GM12878 (cell line): ENCODE measurements around the gene KRT4. TPM values are rescaled to one million over a fixed set of nuclear protein-coding genes. Genes with fewer than 3 reads are reported as not detected.

ENCODE experiments used
- ATAC-seq: fragments of 200-7000 bp; cut with Tn5 transposase; 3 replicates; pipeline ENCODE4 v1.9.1; 2020; ENCODE audit warnings: mild to moderate bottlenecking, moderate library complexity
- BruUV-seq: library from RNA; stranded (reverse); fragments of 400-500 nt; replicated peaks from 2 replicates; lab custom pipeline; 2021; lab: Mats Ljungman, UMichigan
- CTCF ChIA-PET: fragments of 300-600 bp; sonication (Branson Sonifier 250); formaldehyde crosslinking; extraction: SDS; loops from one replicate; lab custom pipeline; 2021; ENCODE audit warnings: inconsistent platforms; lab: Yijun Ruan, JAX
- POLR2A ChIA-PET: fragments of 350-600 bp; formaldehyde crosslinking; extraction: SDS; loops from one replicate; lab custom pipeline; 2021; ENCODE audit warnings: inconsistent platforms; lab: Charles Lee
- RAD21 ChIA-PET: fragments of 300-600 bp; sonication (Branson Sonifier 250); formaldehyde crosslinking; loops from one replicate; lab custom pipeline; 2023; ENCODE audit warnings: antibody characterized with exemption; ENCODE audit not compliant: unreplicated experiment; lab: Charles Lee
- SMC1A ChIA-PET: fragments of 300-600 bp; sonication (Branson Sonifier 250); formaldehyde crosslinking; loops from one replicate; lab custom pipeline; 2023; ENCODE audit not compliant: unreplicated experiment, uncharacterized antibody; lab: Charles Lee
- DNase-seq: peaks from one replicate; pipeline ENCODE4 v3.0.0-alpha.2; 2011; ENCODE audit warnings: low read depth, low spot score
- FAIRE-seq: peaks from 3 replicates; lab custom pipeline; 2011; peaks lifted over from hg19 to GRCh38; lab: Jason Lieb, UNC
- H2AFZ ChIP-seq: 2 replicates; pipeline ENCODE4 v1.6.0; 2011; ENCODE audit warnings: low read depth, low read length, control low read depth; ENCODE audit not compliant: control insufficient read depth
- H3K27ac ChIP-seq: 2 replicates; pipeline ENCODE4 v1.5.1; 2011; ENCODE audit warnings: control low read depth; ENCODE audit not compliant: control insufficient read depth, insufficient read depth
- H3K27me3 ChIP-seq, 2 experiments: replicated peaks in 1 of 2; 2 replicates each; pipeline versions ENCODE4 v1.6.0 to v1.6.1; 2011; ENCODE audit warnings: low read length in 1 of 2; ENCODE audit not compliant: control insufficient read depth in 2 of 2, insufficient read depth in 2 of 2
- H3K36me3 ChIP-seq, 2 experiments: 2 replicates each; pipeline ENCODE4 v1.5.1; 2011; ENCODE audit warnings: low read length in 1 of 2; ENCODE audit not compliant: control insufficient read depth in 2 of 2, insufficient read depth in 2 of 2
- H3K4me1 ChIP-seq: 2 replicates; pipeline ENCODE4 v1.6.1; 2011; ENCODE audit warnings: mild to moderate bottlenecking, low read length, moderate library complexity, mixed read lengths; ENCODE audit not compliant: control insufficient read depth, insufficient read depth
- H3K4me2 ChIP-seq: 2 replicates; pipeline ENCODE4 v1.6.0; 2011; ENCODE audit warnings: control low read depth; ENCODE audit not compliant: control insufficient read depth, insufficient read depth
- H3K4me3 ChIP-seq: fragments of 200-600 bp; sonication (generic); 2 replicates; pipeline ENCODE4 v1.5.1; 2016
- H3K79me2 ChIP-seq: 2 replicates; pipeline ENCODE4 v1.6.0; 2011; ENCODE audit warnings: low read length; ENCODE audit not compliant: control insufficient read depth, insufficient read depth
- H3K9ac ChIP-seq: 2 replicates; pipeline ENCODE4 v1.8.0; 2011; ENCODE audit warnings: low read length, control low read depth, mixed read lengths; ENCODE audit not compliant: control insufficient read depth, insufficient read depth
- H3K9me3 ChIP-seq: replicated peaks from 3 replicates; pipeline ENCODE4 v1.5.1; 2011; ENCODE audit warnings: mild to moderate bottlenecking, low read length; ENCODE audit not compliant: control insufficient read depth, insufficient read depth
- H4K20me1 ChIP-seq: 2 replicates; pipeline ENCODE4 v1.6.0; 2011; ENCODE audit not compliant: control insufficient read depth, insufficient read depth
- CEBPB ChIP-seq, 2 experiments: fragments of 150-350 bp in 1 of 2; IDR thresholded peaks; 2 replicates each; pipeline ENCODE4 v1.6.1; 2012 to 2014; ENCODE audit warnings: low read depth in 2 of 2, low read length in 2 of 2, borderline replicate concordance in 1 of 2, inconsistent platforms in 1 of 2
- HDAC6 ChIP-seq: fragments of 200-600 bp; sonication (generic); IDR thresholded peaks from one replicate; pipeline ENCODE4 v1.8.0; 2017; ENCODE audit warnings: antibody characterized with exemption; ENCODE audit not compliant: unreplicated experiment
- KLF5 ChIP-seq: fragments of 450-650 bp; IDR thresholded peaks from 2 replicates; pipeline ENCODE4 v1.6.1; 2014; ENCODE audit warnings: mild to moderate bottlenecking; ENCODE audit not compliant: partially characterized antibody
- NR2F1 ChIP-seq: fragments of 450-650 bp; conservative IDR thresholded peaks from 2 replicates; pipeline ENCODE4 v1.6.1; 2017; ENCODE audit warnings: mild to moderate bottlenecking
- POLR2AphosphoS5 ChIP-seq: IDR thresholded peaks from 2 replicates; pipeline ENCODE4 v1.6.1; 2011; ENCODE audit warnings: mild to moderate bottlenecking, low read length, inconsistent platforms
- SIN3A ChIP-seq: IDR thresholded peaks from 2 replicates; pipeline ENCODE4 v1.6.1; 2012; ENCODE audit warnings: low read depth, low read length, improper control_type of control experiment
- TCF3 ChIP-seq: IDR thresholded peaks from 2 replicates; pipeline ENCODE4 v1.6.1; 2012; ENCODE audit warnings: low read depth, mild to moderate bottlenecking, low read length, borderline replicate concordance; ENCODE audit not compliant: insufficient read depth
- ZNF24 ChIP-seq: fragments of 450-650 bp; IDR thresholded peaks from 2 replicates; pipeline ENCODE4 v1.6.1; 2017; ENCODE audit warnings: antibody characterized with exemption, mild to moderate bottlenecking
- ZNF622 ChIP-seq: fragments of 450-650 bp; IDR thresholded peaks from 2 replicates; pipeline ENCODE4 v1.6.1; 2017; ENCODE audit warnings: mild to moderate bottlenecking, inconsistent platforms
- WGBS: methylation state at CpG from one replicate; pipeline ENCODE4 v1.1.6; 2016; ENCODE audit warnings: low lambda C conversion rate; ENCODE audit not compliant: insufficient replicate concordance, insufficient coverage; ENCODE audit errors: missing lambda C conversion rate; 5-methylcytosine and 5-hydroxymethylcytosine counted together
- in situ Hi-C: fragments of 300-500 bp; cut with MboI; formaldehyde crosslinking; loops from 9 replicates; pipeline ENCODE4 v1.14.3; 2018; ENCODE audit warnings: mixed read lengths
- intact Hi-C: fragments of 100-400 bp; cut with micrococcal nuclease; formaldehyde crosslinking; loops from one replicate; pipeline ENCODE4 v1.14.2; 2022; ENCODE audit not compliant: unreplicated experiment
- polyA plus RNA-seq, 11 experiments: library from polyadenylated mRNA; depleted of rRNA in 4 of 11; unstranded in 6 of 11; stranded (reverse) in 5 of 11; fragments of >200 nt; fragmentation: Nextera tagmentation in 4 of 11; fragmentation: Illumina TruSeq in 1 of 11; extraction: Ambion mirVana in 4 of 11; extraction: Trizol in 1 of 11; gene quantifications; 1 replicate in 1 of 11; 2 replicates in 10 of 11; pipeline versions ENCODE4 v1.2.1 to v1.2.3, GENCODE V29; 2011 to 2016; ENCODE audit warnings: inconsistent platforms in 2 of 11, missing spikeins in 2 of 11, low read depth in 1 of 11
- total RNA-seq, 4 experiments: library from RNA; depleted of rRNA in 3 of 4; stranded (reverse); fragments of >200 nt in 3 of 4; fragmentation: Illumina TruSeq in 1 of 4; extraction: Trizol in 1 of 4; gene quantifications; 2 replicates each; pipeline versions ENCODE4 v1.2.1 to v1.2.3, GENCODE V29; 2013 to 2021
- TF ChIP-seq, protein P1 (sequence below): fragments of 450-650 bp; formaldehyde crosslinking; IDR thresholded peaks from 2 replicates; pipeline ENCODE4 v1.5.0; 2022; ENCODE audit warnings: mild to moderate bottlenecking, missing genetic modification characterization
- TF ChIP-seq, protein P2 (sequence below): fragments of 450-650 bp; IDR thresholded peaks from 2 replicates; pipeline ENCODE4 v1.6.1; 2017; ENCODE audit warnings: mild to moderate bottlenecking, moderate library complexity

KRT4 gene
- total and polyA plus RNA-seq, 10 of the 15 experiments (the other 5 are each of a cell fraction or from before 2014, with no cell fraction given): not detected

DNA sequence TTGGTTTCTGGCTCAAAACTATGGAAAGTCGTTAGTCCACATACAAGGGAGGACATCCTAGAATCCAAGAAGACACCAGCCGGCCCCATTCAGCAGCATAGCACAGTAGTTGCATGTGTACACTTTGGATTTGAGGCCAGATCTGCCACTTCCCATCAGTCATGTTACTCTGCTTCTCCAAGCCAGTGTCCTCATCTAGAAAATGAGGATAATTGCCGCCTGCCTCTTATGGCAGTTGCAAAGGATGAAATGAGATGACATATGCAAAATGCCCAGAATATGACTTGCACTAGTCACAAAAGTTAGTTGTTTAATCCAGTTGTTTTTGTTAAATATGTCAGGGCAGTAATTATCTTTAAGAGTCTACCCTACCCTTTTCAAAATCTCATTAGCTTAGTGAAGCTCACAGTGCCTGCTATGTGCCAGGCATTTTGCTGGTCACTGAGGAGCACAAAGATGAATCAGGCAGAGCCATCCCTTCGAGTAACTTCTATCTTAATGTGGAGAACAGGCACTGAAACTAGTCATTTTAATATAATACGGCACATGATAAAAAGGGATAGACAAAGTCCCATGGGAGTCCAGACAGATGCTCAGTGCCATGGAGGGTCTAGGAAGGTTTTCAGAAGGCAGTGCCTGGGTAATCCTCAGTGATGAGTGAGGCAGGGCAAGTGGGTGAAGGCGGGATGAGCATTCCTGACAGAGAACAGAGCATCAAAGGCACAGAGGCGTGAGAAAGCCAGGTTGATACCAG, 30.2 kb downstream of the KRT4 start (continued):
- no peak for TF ChIP-seq SIN3A
- TF ChIP-seq ZNF622: no peak
- TF ChIP-seq HDAC6: no peak
- TF ChIP-seq, protein P1, sequence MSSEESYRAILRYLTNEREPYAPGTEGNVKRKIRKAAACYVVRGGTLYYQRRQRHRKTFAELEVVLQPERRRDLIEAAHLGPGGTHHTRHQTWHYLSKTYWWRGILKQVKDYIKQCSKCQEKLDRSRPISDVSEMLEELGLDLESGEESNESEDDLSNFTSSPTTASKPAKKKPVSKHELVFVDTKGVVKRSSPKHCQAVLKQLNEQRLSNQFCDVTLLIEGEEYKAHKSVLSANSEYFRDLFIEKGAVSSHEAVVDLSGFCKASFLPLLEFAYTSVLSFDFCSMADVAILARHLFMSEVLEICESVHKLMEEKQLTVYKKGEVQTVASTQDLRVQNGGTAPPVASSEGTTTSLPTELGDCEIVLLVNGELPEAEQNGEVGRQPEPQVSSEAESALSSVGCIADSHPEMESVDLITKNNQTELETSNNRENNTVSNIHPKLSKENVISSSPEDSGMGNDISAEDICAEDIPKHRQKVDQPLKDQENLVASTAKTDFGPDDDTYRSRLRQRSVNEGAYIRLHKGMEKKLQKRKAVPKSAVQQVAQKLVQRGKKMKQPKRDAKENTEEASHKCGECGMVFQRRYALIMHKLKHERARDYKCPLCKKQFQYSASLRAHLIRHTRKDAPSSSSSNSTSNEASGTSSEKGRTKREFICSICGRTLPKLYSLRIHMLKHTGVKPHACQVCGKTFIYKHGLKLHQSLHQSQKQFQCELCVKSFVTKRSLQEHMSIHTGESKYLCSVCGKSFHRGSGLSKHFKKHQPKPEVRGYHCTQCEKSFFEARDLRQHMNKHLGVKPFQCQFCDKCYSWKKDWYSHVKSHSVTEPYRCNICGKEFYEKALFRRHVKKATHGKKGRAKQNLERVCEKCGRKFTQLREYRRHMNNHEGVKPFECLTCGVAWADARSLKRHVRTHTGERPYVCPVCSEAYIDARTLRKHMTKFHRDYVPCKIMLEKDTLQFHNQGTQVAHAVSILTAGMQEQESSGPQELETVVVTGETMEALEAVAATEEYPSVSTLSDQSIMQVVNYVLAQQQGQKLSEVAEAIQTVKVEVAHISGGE (CRISPR knock-in tag): no peak

DNA sequence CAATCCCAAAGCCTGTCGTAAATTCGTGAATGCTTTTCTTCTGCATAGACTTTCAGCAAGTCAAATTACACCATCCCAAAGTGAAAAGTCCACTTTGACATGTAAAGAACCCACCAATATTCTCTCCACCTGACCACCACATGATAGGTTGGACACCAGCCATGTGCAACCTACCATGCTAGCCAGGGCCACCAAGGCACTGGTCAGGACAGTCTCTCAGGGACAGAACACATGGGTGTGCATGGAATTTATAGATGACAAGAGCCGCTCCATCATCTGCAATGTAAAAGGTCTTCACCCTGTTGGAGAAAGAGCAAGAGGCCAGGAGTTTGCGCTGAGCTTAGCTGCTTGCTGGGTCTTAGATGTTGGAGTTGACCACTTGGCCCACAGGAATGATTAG, 31.4 kb downstream of the KRT4 start:
- POLR2A ChIA-PET: no interaction called here
- SMC1A ChIA-PET: no interaction called here
- RAD21 ChIA-PET: no interaction called here
- DNase-seq: no peak
- CTCF ChIA-PET: no interaction called here
- 35% methylated on average over 4 of the region's 4 CpGs for WGBS
- no peak for ATAC-seq
- Histone ChIP-seq H3K4me3 (no peak overlapping the region), H2AFZ (no peak overlapping the region), H3K9me3 (no peaks in the 10 kb centered on the region), H4K20me1 (no peaks in the 10 kb centered on the region), H3K4me2 (no peak overlapping the region), H3K79me2 (no peaks in the 10 kb centered on the region), H3K9ac (no peak overlapping the region), H3K27me3 (peaks cover 1 to 3% of the 10 kb centered on the region in 2 experiments; a peak in 3 of 4 replicates), H3K4me1 (no peaks in the 10 kb centered on the region), H3K36me3 (no peaks in the 10 kb centered on the region), H3K27ac (no peak overlapping the region)
- no peak for FAIRE-seq
- in situ Hi-C loops: no loop called here
- TF ChIP-seq TCF3 (no peak), KLF5 (no peak), CEBPB (IDR thresholded peaks at IDR 0.05; ENCODE audit: borderline replicate concordance in 1 of 2, low read depth in 2 of 2, low read length in 2 of 2) (no peak), NR2F1 (no peak), POLR2AphosphoS5 (no peak), ZNF24 (no peak)
- TF ChIP-seq, protein P2, sequence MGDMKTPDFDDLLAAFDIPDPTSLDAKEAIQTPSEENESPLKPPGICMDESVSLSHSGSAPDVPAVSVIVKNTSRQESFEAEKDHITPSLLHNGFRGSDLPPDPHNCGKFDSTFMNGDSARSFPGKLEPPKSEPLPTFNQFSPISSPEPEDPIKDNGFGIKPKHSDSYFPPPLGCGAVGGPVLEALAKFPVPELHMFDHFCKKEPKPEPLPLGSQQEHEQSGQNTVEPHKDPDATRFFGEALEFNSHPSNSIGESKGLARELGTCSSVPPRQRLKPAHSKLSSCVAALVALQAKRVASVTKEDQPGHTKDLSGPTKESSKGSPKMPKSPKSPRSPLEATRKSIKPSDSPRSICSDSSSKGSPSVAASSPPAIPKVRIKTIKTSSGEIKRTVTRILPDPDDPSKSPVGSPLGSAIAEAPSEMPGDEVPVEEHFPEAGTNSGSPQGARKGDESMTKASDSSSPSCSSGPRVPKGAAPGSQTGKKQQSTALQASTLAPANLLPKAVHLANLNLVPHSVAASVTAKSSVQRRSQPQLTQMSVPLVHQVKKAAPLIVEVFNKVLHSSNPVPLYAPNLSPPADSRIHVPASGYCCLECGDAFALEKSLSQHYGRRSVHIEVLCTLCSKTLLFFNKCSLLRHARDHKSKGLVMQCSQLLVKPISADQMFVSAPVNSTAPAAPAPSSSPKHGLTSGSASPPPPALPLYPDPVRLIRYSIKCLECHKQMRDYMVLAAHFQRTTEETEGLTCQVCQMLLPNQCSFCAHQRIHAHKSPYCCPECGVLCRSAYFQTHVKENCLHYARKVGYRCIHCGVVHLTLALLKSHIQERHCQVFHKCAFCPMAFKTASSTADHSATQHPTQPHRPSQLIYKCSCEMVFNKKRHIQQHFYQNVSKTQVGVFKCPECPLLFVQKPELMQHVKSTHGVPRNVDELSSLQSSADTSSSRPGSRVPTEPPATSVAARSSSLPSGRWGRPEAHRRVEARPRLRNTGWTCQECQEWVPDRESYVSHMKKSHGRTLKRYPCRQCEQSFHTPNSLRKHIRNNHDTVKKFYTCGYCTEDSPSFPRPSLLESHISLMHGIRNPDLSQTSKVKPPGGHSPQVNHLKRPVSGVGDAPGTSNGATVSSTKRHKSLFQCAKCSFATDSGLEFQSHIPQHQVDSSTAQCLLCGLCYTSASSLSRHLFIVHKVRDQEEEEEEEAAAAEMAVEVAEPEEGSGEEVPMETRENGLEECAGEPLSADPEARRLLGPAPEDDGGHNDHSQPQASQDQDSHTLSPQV: no peak
- BruUV-seq: no TSS peak
- intact Hi-C loops: no loop called here
